ENCODE results near the gene ARFGAP3.

ARFGAP3 gene

GRCh38 chr22:42883970-42884369 is 26.9 kb upstream of the ARFGAP3 start:
- no peak for DNase-seq (ENCODE audit: low spot score)

- DNase-seq (ENCODE audit: low spot score): no peak
Measured at GRCh38 chr22:42883121-42883520, 26.0 kb upstream of the ARFGAP3 start.

- peak; percentile 84 for DNase-seq (ENCODE audit: low spot score)
Measured at GRCh38 chr22:42881982-42882656, 25.0 kb upstream of the ARFGAP3 start.

GRCh38 chr22:42881298-42881697 is 24.2 kb upstream of the ARFGAP3 start:
- no peak for DNase-seq (ENCODE audit: low spot score)

DNA sequence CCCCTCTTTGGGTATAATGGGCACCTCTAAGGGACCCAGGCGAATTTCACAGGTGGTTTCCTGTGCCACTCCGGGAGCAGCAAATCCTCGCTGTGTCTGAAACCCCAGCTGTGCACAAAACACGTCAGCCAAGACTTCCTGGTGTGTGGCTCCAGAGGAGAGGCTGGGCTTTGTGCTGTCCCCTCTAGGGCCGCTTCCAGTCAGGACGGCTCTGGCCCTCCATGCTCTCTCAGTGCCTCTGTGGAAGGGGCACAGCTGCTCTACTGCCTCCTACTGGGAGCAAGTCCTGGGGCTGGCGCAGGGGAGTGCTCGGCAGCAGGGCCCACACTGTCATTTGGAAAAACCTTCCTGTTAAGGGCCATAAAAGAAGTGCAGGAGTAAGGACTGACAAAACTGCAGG is 23.7 kb upstream of the ARFGAP3 start:
- no peak for DNase-seq (ENCODE audit: low spot score)

- DNase-seq (ENCODE audit: low spot score): no peak
Measured at GRCh38 chr22:42879371-42880021, 22.4 kb upstream of the ARFGAP3 start.

- DNase-seq (ENCODE audit: low spot score): no peak
Measured at GRCh38 chr22:42878561-42879305, 21.7 kb upstream of the ARFGAP3 start.

DNA sequence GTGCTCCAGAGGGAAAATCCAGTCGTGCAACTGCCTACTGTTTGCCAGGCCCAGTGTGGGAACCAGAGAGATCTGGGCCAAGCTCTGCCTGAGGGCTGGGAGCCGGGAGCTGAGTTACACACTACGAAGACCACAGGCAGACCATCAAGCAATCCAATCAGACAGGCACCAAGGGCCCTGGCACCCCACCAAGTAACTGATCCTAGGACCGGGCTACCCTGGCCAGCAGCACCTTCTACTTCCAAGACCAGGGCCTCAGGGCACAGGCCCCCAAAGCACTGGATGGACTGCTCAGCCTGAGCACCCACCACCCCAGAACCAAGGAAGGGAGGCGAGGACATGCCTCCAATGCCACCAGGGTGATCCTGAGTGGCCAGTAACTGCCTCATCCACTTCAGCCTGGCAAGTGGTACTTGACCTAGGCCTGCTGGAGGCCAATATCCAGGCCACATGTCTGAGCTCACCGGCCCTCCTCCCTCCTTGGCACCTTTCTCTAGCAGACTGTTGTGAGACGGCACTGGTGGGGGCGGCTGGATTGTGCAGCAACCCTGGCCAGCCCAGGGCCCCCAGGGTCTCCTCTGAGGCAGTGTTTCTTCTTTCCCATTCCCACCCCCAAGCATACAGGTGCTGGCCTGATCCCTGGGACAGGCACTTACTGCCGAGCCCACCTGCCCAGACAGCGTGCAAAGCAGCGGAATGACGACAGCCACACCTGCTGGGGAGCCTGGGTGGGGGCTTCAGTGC is 20.7 kb upstream of the ARFGAP3 start:
- no peak for DNase-seq (ENCODE audit: low spot score)

DNA sequence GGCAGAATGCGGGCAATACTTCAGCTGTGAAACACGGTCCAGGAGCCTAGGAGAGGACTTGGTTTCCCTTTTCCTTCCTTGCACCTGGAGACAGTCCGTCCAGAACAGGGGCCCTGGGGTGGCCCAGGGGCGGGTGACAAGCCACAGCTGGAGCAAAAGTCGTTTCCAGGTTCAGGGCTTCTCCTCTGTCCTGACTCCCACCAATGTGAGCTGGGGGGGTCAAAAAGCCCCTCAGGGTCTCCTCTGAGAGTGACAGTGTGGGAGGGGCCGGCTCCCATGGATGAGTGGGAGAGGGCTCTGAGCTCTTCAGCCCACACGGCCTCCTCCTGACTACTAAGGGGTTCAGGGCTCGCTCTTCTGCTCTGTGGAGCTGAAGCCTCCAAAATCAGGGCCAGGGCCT is 20.1 kb upstream of the ARFGAP3 start:
- no peak for DNase-seq (ENCODE audit: low spot score)

GRCh38 chr22:42876041-42876440 is 19.0 kb upstream of the ARFGAP3 start:
- no peak for DNase-seq (ENCODE audit: low spot score)

- no peak for DNase-seq (ENCODE audit: low spot score)
Measured at GRCh38 chr22:42874010-42874409, 16.9 kb upstream of the ARFGAP3 start.

DNA sequence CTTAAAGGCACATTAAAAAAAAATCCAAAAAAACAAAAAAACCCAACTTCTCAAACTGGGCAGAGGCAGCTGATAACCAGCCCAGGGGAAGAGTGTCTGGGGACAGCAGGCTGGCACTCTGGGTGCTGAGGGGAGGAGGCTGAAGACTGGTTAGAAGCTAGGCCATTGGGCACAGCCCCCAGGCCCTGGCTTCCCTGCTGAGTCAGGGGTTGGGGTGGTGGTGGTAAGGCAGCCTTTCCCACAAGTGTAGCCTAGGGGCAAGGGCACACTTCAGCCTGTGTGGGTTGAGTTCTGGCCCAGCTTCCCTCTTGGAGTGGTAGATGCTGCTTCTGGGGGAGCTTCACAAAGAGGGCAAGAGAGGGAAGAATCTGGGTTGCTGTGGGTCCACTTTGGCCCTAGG is 16.3 kb upstream of the ARFGAP3 start:
- no peak for DNase-seq (ENCODE audit: low spot score)

GRCh38 chr22:42872821-42873220 is 15.7 kb upstream of the ARFGAP3 start:
- DNase-seq (ENCODE audit: low spot score): no peak

- DNase-seq (ENCODE audit: low spot score): peak; percentile 55
Measured at GRCh38 chr22:42871146-42872050, 14.3 kb upstream of the ARFGAP3 start.

- DNase-seq (ENCODE audit: low spot score): peak; percentile 34
Measured at GRCh38 chr22:42869888-42870480, 12.9 kb upstream of the ARFGAP3 start.

DNA sequence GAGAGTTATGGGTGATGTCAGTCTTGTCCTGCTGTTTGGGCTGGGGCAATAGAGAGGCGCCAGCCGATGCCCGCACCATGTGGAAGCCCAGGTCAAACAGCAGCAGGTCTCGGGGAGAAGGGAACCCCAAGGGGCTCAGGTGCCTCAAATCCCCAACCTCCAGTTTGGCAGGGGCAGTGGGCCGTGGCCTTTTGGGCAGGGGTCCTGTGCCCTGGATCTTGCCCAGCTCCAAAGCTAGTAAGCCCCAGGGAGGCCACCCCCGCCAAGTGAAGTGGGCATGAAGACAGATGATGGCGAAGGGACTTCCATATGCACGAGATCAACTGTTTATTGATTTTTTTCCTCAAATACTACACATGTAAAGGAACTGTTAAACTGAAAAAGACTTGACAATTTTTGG is 12.4 kb upstream of the ARFGAP3 start:
- no peak for DNase-seq (ENCODE audit: low spot score)

DNA sequence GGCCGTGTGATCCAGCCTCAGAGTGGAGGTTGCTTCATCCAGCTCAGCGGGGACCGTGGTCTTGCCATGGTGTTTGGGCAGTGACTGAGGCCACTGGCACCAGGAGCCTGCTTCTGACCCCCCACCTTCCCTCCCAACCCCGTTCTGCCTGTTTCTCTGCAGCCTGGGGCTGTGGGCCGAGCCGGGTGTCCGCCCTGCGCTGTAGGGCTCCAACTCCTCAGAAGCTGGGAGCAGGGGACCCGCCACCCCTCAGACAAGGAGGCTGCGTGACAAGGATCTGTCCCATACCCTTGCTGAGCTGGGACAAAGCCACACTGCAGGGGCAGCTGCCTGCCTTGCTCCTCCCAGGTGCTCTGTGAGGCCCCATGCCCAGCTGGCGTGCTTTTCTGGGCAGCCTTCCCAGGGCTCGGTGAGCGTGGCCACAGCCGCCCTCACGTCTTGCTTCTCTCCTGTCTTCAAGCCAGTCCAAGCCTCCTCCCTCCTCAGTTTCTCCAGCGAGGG is 11.7 kb upstream of the ARFGAP3 start:
- peak; percentile 78 for DNase-seq (ENCODE audit: low spot score)

DNA sequence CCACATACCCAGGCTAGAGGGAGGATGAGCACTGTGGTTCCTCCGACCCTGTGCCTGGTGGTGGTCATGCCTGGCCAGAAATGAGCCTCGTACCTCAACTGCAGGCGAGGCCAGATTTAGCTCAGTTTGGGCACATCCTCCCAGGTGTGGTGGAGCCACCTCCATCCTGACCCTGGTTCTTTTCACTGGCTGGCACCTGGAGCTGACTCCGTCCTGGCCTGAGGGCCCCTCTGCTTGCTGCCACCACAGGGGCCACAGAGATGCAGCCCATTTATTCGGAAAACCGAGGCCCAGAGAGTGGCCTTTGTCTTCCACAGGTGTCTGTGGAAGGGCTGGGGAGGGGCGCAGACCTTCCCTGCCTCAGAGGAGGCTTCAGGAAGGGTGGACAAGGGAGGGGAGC is 9.0 kb upstream of the ARFGAP3 start:
- no peak for DNase-seq (ENCODE audit: low spot score)

DNA sequence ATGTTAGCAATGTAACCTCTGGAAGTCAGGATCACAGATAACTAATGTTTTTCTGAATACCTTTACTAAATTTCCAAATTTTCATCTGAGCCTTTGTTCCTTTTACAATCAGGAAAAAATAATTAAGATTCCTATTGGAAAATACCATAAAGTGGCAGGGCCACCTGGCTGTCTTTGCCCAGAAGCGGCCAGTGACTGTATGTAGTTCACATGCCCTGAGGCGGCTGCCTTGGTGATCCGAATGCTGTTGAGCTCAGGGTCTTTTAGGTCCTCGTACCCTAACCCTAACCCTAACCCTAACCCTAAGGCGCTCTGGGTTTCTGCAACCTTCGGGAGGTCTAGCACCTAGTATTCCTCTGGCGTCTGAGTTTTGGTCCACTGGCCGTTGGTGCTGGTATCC is 8.5 kb upstream of the ARFGAP3 start:
- DNase-seq (ENCODE audit: low spot score): no peak

- no peak for DNase-seq (ENCODE audit: low spot score)
Measured at GRCh38 chr22:42863349-42863961, 6.4 kb upstream of the ARFGAP3 start.

Measured in cerebellar cortex (tissue), 1 donor.